ENCODE data around the gene NFIB.

- TF ChIP-seq CTCF (IDR thresholded peaks at IDR 0.05; ENCODE audit: insufficient read depth, low read depth, low read length) (no peak), EZH2 (IDR thresholded peaks at IDR 0.05; ENCODE audit: insufficient read depth, low read length) (no peak)
Measured at GRCh38 chr9:14205463-14205862, 108.5 kb downstream of the NFIB start.
